Endothelial cell of umbilical vein (primary cell): ENCODE data around the gene SLC1A7. TPM values are rescaled to one million over a fixed set of nuclear protein-coding genes. Genes with fewer than 3 reads are reported as not detected.

Experiments
- BruUV-seq: library from RNA; stranded (reverse); fragments of 400-500 nt; replicated peaks from 2 replicates; lab custom pipeline; 2021; lab: Mats Ljungman, UMichigan
- CTCF ChIA-PET: fragments of 300-600, 350-600 bp; sonication (Branson Sonifier 250); formaldehyde crosslinking; loops from one replicate; lab custom pipeline; 2021; ENCODE audit warnings: antibody characterized with exemption, inconsistent platforms; lab: Charles Lee
- POLR2A ChIA-PET: fragments of 300-600, 350-600 bp; sonication (Branson Sonifier 250); formaldehyde crosslinking; loops from one replicate; lab custom pipeline; 2021; ENCODE audit warnings: antibody characterized with exemption, inconsistent platforms; lab: Charles Lee
- DNase-seq: peaks from one replicate; pipeline ENCODE4 v3.0.0-alpha.2; 2011; ENCODE audit warnings: low read depth, low spot score
- FAIRE-seq: peaks from 2 replicates; lab custom pipeline; 2011; peaks lifted over from hg19 to GRCh38; lab: Jason Lieb, UNC
- H2AFZ ChIP-seq: 2 replicates; pipeline ENCODE4 v1.6.0; 2012; ENCODE audit warnings: low read depth, low read length, control low read depth, inconsistent platforms
- H3K27ac ChIP-seq: 2 replicates; pipeline ENCODE4 v1.5.1; 2011; ENCODE audit warnings: low read depth, mild to moderate bottlenecking, control low read depth, low read length, moderate library complexity; ENCODE audit not compliant: insufficient read depth
- H3K27me3 ChIP-seq, 2 experiments: 2 replicates each; pipeline versions ENCODE4 v1.6.0 to v1.6.1; 2011; ENCODE audit warnings: low read length in 2 of 2, mixed read lengths in 1 of 2; ENCODE audit not compliant: control insufficient read depth in 2 of 2, insufficient read depth in 2 of 2
- H3K36me3 ChIP-seq, 2 experiments: 2 replicates in 1 of 2; 3 replicates in 1 of 2; pipeline ENCODE4 v1.5.1; 2011; ENCODE audit warnings: low read length in 2 of 2, mild to moderate bottlenecking in 1 of 2, moderate library complexity in 1 of 2; ENCODE audit not compliant: control insufficient read depth in 2 of 2, insufficient read depth in 2 of 2; ENCODE audit errors: extremely low read depth in 1 of 2
- H3K4me1 ChIP-seq: 3 replicates; pipeline ENCODE4 v1.5.1; 2011; ENCODE audit warnings: mild to moderate bottlenecking, low read length; ENCODE audit not compliant: control insufficient read depth, insufficient read depth; ENCODE audit errors: extremely low read depth
- H3K4me2 ChIP-seq: 2 replicates; pipeline ENCODE4 v1.6.1; 2011; ENCODE audit warnings: low read length, control low read depth, mixed read lengths; ENCODE audit not compliant: insufficient read depth
- H3K4me3 ChIP-seq, 3 experiments: fragments of 200-600 bp in 1 of 3; sonication (generic), shearing (Covaris generic) in 1 of 3; replicated peaks in 1 of 3; 2 replicates each; pipeline ENCODE4 v1.5.1; 2011 to 2016; ENCODE audit warnings: control low read depth in 3 of 3, low read length in 3 of 3, mild to moderate bottlenecking in 2 of 3, inconsistent platforms in 1 of 3, low read depth in 1 of 3, moderate library complexity in 1 of 3; ENCODE audit not compliant: insufficient read depth in 1 of 3
- H3K79me2 ChIP-seq: 2 replicates; pipeline ENCODE4 v1.6.0; 2012; ENCODE audit warnings: low read length, inconsistent platforms; ENCODE audit not compliant: control insufficient read depth, insufficient read depth
- H3K9ac ChIP-seq: replicated peaks from 2 replicates; pipeline ENCODE3; 2011; ENCODE audit warnings: low read length, control low read depth; ENCODE audit not compliant: insufficient read depth; ENCODE audit errors: extremely low read depth
- H3K9me1 ChIP-seq: replicated peaks from 3 replicates; pipeline ENCODE4 v1.6.0; 2011; ENCODE audit warnings: mild to moderate bottlenecking, low read length; ENCODE audit not compliant: control insufficient read depth, insufficient read depth; ENCODE audit errors: extremely low read depth
- H3K9me3 ChIP-seq: replicated peaks from 2 replicates; pipeline ENCODE4 v1.5.1; 2012; ENCODE audit warnings: low read length, inconsistent platforms; ENCODE audit not compliant: control insufficient read depth, insufficient read depth
- H4K20me1 ChIP-seq: replicated peaks from 2 replicates; pipeline ENCODE3; 2011; ENCODE audit warnings: mild to moderate bottlenecking, low read length; ENCODE audit not compliant: control insufficient read depth, insufficient read depth; ENCODE audit errors: extremely low read depth
- EZH2 ChIP-seq: IDR thresholded peaks from 2 replicates; pipeline ENCODE4 v1.6.1; 2012; ENCODE audit warnings: borderline replicate concordance, low read depth, mild to moderate bottlenecking, moderate library complexity, low read length, inconsistent platforms; ENCODE audit not compliant: severe bottlenecking
- GATA2 ChIP-seq: IDR thresholded peaks from 2 replicates; pipeline ENCODE4 v1.7.0; 2011; ENCODE audit warnings: low read depth, mild to moderate bottlenecking, moderate library complexity, mixed read lengths, low read length; ENCODE audit not compliant: insufficient read length, insufficient read depth
- JUN ChIP-seq: IDR thresholded peaks from 2 replicates; pipeline ENCODE4 v1.6.1; 2011; ENCODE audit warnings: borderline replicate concordance, low read depth; ENCODE audit not compliant: insufficient read length, insufficient read depth
- MAX ChIP-seq: IDR thresholded peaks from 2 replicates; pipeline ENCODE4 v1.6.1; 2011; ENCODE audit not compliant: insufficient read depth, insufficient read length
- MYC ChIP-seq: IDR thresholded peaks from one replicate; pipeline ENCODE4 v1.6.1; 2011; ENCODE audit warnings: mild to moderate bottlenecking, low read depth, low read length
- POLR2AphosphoS5 ChIP-seq: IDR thresholded peaks from 2 replicates; pipeline ENCODE4 v1.6.1; 2012; ENCODE audit warnings: low read depth, mild to moderate bottlenecking, control low read depth, low read length, moderate library complexity; ENCODE audit not compliant: insufficient read depth
- dilution Hi-C: fragments of 300-500 bp; cut with MboI; formaldehyde crosslinking; loops from one replicate; pipeline ENCODE4 v1.15.0; 2019; ENCODE audit warnings: low sequenced_read_pairs; ENCODE audit not compliant: extremely low pct_ligation_motif_present
- intact Hi-C: fragments of 100-400 bp; cut with micrococcal nuclease; formaldehyde crosslinking; loops from one replicate; pipeline ENCODE4 v1.10.0; 2022
- polyA plus RNA-seq, 4 experiments: library from polyadenylated mRNA; depleted of rRNA in 3 of 4; stranded (reverse) in 3 of 4; unstranded in 1 of 4; fragments of >200 nt; gene quantifications; 2 replicates each; pipeline versions ENCODE4 v1.2.1 to v1.2.3, GENCODE V29; 2011 to 2012; ENCODE audit warnings: missing spikeins in 1 of 4
- total RNA-seq: library from RNA; stranded (reverse); gene quantifications from 2 replicates; pipeline ENCODE4 v1.2.3, GENCODE V29; 2021
- TF ChIP-seq, protein P1 (sequence below), 2 donors: IDR thresholded peaks; 1 replicate in 1 of 2; 2 replicates in 1 of 2; pipeline ENCODE4 v1.5.1; 2011; ENCODE audit warnings: low read length in 2 of 2, mild to moderate bottlenecking in 2 of 2, moderate library complexity in 2 of 2, control low read depth in 1 of 2, inconsistent platforms in 1 of 2, low read depth in 1 of 2; ENCODE audit not compliant: insufficient read depth in 1 of 2; ENCODE audit errors: extremely low read depth in 1 of 2

SLC1A7 gene
- total and polyA plus RNA-seq, 2 donors (not counting 3 experiments of a cell fraction or from before 2014, with no cell fraction given), result not detected

DNA sequence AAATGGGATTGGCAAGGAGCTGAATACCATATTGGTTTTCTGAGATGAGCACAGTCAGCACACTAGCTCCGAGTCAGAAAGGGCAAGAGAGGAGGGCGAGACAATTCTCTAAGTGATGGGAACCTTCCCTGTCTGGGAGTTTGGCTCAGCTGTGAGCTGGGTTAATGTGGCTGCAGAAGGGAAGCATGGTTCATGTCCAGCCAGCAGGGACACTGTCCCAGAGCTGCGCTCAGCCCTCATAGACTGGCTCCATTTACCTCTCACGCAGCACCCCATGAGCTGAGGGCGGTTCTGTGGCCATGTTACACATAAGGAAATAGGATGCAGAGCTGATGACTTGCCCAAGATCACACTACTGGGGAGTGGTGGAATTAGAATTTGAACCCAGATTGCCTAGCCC is 38.5 kb upstream of the SLC1A7 start:
- intact Hi-C loops, result loop anchor here (5.0 kb wide), 1 partner anchor 259 kb away; the partner anchor contains the start of gene ECHDC2
- Histone ChIP-seq H2AFZ (no peak overlapping the region), H3K4me2 (no peak overlapping the region), H3K9me1 (no peaks in the 10 kb centered on the region), H3K79me2 (no peaks in the 10 kb centered on the region), H3K9me3 (no peaks in the 10 kb centered on the region), H3K4me1 (no peaks in the 10 kb centered on the region), H3K36me3 (no peaks in the 10 kb centered on the region), H3K27ac (no peak overlapping the region), H3K4me3 (no peak overlapping the region), H3K27me3 (peaks cover 0 to 4% of the 10 kb centered on the region in 2 experiments), H4K20me1 (no peaks in the 10 kb centered on the region), H3K9ac (no peak overlapping the region)
- TF ChIP-seq JUN (no peak), GATA2 (no peak), EZH2 (no peak), MAX (no peak), POLR2AphosphoS5 (no peak), MYC (no peak)
- TF ChIP-seq, protein P1, sequence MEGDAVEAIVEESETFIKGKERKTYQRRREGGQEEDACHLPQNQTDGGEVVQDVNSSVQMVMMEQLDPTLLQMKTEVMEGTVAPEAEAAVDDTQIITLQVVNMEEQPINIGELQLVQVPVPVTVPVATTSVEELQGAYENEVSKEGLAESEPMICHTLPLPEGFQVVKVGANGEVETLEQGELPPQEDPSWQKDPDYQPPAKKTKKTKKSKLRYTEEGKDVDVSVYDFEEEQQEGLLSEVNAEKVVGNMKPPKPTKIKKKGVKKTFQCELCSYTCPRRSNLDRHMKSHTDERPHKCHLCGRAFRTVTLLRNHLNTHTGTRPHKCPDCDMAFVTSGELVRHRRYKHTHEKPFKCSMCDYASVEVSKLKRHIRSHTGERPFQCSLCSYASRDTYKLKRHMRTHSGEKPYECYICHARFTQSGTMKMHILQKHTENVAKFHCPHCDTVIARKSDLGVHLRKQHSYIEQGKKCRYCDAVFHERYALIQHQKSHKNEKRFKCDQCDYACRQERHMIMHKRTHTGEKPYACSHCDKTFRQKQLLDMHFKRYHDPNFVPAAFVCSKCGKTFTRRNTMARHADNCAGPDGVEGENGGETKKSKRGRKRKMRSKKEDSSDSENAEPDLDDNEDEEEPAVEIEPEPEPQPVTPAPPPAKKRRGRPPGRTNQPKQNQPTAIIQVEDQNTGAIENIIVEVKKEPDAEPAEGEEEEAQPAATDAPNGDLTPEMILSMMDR (IDR thresholded peaks at IDR 0.05; ENCODE audit: extremely low read depth in 1 of 2, insufficient read depth in 1 of 2, low read depth in 1 of 2, low read length in 2 of 2), result no peak
- DNase-seq, result no peak
- no peak for FAIRE-seq
- no TSS peak for BruUV-seq
- ChIA-PET POLR2A (no interaction called here), CTCF (interaction anchor here (0.6 to 5.1 kb wide), 15 partner anchors 9 to 1675 kb away, joined by 3 to 46 read pairs (median 4); partner anchors contain the start of genes ECHDC2, SCP2 and ZYG11A)
- dilution Hi-C loops, result no loop called here
